ENCODE measurements around the gene ABCC9. TPM values are rescaled to one million over a fixed set of nuclear protein-coding genes. Genes with fewer than 3 reads are reported as not detected.

Gene ABCC9
- total RNA-seq, 1 donor from 2014 or later = 0.17 TPM

DNA sequence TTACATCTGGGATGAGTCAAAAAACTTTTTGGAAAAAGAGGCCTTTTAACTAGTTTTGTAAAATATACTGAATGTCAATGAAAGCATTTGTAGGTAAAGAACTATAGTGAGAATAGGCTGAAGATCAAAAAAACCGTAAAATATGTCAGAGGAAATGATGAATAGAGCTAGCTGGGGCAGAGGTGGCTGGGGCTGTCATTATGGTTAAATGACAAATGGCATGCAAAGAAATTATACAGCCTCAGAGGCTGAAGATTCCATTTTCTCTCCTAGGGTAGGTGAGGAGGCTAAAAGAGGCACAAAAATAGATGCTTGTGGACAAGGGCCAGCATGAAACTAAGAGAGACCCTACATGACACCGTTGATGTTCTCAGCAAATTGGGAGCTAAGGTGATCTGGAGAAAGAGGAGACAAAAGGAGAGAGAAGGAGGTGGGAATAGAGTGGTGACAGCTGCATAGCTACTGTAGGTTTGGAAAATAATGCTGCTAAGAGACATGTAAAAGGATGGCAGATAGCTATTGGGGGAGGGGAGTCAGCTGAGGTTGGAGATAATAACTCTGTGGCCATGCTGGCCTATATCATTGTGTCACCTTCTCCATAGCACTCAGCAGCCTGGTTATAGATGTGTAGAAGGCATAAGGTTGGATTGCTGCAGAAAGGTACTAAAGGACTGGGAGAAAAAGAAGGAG, 63.8 kb downstream of the ABCC9 start:
- TF ChIP-seq, protein P1, sequence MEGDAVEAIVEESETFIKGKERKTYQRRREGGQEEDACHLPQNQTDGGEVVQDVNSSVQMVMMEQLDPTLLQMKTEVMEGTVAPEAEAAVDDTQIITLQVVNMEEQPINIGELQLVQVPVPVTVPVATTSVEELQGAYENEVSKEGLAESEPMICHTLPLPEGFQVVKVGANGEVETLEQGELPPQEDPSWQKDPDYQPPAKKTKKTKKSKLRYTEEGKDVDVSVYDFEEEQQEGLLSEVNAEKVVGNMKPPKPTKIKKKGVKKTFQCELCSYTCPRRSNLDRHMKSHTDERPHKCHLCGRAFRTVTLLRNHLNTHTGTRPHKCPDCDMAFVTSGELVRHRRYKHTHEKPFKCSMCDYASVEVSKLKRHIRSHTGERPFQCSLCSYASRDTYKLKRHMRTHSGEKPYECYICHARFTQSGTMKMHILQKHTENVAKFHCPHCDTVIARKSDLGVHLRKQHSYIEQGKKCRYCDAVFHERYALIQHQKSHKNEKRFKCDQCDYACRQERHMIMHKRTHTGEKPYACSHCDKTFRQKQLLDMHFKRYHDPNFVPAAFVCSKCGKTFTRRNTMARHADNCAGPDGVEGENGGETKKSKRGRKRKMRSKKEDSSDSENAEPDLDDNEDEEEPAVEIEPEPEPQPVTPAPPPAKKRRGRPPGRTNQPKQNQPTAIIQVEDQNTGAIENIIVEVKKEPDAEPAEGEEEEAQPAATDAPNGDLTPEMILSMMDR (IDR thresholded peaks at IDR 0.05; ENCODE audit: insufficient read depth, low read length, poor library complexity, severe bottlenecking) = no peak

DNA sequence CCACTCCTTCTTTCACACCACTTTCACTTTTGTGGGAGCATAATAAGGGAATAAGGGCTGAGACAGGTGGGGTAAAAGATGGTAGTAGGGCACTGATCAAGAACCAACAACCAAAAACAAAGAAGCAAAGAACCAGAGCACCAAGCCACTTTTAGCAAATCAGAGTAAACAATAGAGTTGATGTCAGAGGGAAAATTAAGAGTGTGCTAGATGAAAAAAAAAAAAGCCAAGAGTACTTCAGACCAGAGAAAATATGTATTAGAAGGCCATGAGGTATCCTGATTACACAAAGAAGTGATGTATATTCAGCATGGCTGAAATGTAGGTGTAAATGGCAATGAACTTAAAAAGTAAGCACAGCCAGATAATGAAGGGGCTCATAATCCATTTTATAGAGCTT, 75.4 kb downstream of the ABCC9 start:
- Histone ChIP-seq H3K27me3 (ENCODE audit: control insufficient read depth, insufficient read depth, low read length) (no peaks in the 10 kb centered on the region), H3K4me3 (ENCODE audit: low read depth, low read length) (no peak overlapping the region), H3K36me3 (ENCODE audit: control insufficient read depth, insufficient read depth, low read length) (no peaks in the 10 kb centered on the region)
- no peak for DNase-seq (ENCODE audit: low read depth)
- TF ChIP-seq, protein P1 (IDR thresholded peaks at IDR 0.05; ENCODE audit: insufficient read depth, low read length, poor library complexity, severe bottlenecking) = no peak

More for the DNA sequence above, 63.8 kb downstream of the ABCC9 start:
- no peaks in the 10 kb centered on the region for H3K27me3 ChIP-seq (ENCODE audit: control insufficient read depth, insufficient read depth, low read length)
- no peaks in the 10 kb centered on the region for H3K36me3 ChIP-seq (ENCODE audit: control insufficient read depth, insufficient read depth, low read length)
- no peak for DNase-seq (ENCODE audit: low read depth)
- no peak overlapping the region for H3K4me3 ChIP-seq (ENCODE audit: low read depth, low read length)

DNA sequence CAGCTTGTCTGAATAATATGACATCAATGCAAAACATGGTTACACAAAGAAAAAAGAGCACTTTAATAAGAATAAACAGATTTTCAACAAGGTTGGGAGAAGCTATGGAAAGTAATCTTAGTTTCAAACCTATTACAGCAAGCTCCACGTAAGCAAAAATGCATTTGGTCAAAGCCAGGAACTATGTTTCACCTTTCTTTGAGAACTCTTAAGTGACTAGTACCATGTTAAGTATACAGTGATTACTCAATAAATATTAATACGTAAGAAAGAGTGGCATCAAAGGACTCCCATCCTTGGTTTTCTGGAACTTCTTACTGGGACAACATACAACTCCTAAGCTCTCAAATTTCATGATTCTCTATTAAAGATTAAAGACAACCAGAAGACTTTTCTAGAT, 80.7 kb downstream of the ABCC9 start:
- Histone ChIP-seq H3K4me3 (ENCODE audit: low read depth, low read length) (no peak overlapping the region), H3K27me3 (ENCODE audit: control insufficient read depth, insufficient read depth, low read length) (no peaks in the 10 kb centered on the region), H3K36me3 (ENCODE audit: control insufficient read depth, insufficient read depth, low read length) (no peaks in the 10 kb centered on the region)
- no peak for DNase-seq (ENCODE audit: low read depth)
- TF ChIP-seq, protein P1 (IDR thresholded peaks at IDR 0.05; ENCODE audit: insufficient read depth, low read length, poor library complexity, severe bottlenecking) = no peak

DNA sequence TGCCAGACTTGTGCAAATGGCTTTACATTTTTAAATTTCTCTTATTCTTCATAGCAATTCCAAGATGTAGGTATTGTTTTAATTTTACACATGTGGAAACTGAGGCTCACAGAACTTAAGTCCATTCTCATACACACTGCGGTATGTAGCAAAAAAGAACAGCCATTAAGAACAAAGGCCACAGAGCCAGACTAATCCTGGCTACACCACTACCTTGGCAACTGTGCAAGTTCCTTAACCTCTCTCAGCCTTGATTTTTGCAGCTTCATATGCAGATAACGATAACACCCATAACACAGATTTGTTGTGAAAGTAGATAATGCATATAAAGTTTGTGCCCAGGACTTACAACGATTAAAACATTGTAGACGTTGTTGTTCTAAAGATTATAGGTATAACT, 81.1 kb downstream of the ABCC9 start:
- no peak for DNase-seq (ENCODE audit: low read depth)
- Histone ChIP-seq H3K4me3 (ENCODE audit: low read depth, low read length) (no peak overlapping the region), H3K27me3 (ENCODE audit: control insufficient read depth, insufficient read depth, low read length) (no peaks in the 10 kb centered on the region), H3K36me3 (ENCODE audit: control insufficient read depth, insufficient read depth, low read length) (no peaks in the 10 kb centered on the region)
- TF ChIP-seq, protein P1 (IDR thresholded peaks at IDR 0.05; ENCODE audit: insufficient read depth, low read length, poor library complexity, severe bottlenecking) = no peak

DNA sequence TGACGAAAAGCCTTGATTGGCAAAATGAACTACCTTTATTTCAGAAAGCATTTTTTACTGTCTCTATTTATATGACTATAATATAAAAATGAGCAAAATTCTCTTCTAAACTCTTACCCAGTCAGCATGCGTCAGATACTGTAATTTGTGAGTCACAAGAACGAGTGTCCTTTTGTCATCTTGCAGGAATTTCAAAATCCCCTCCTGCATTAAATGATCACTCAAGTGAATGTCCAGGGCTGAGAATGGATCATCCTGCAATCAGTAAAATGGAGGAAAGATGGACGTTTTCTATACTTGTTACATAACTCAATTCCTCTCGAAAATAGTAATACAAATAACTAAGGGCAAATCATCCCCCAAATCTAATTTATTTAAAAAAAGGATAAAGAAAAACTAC, 89.0 kb downstream of the ABCC9 start:
- Histone ChIP-seq H3K27me3 (ENCODE audit: control insufficient read depth, insufficient read depth, low read length) (no peaks in the 10 kb centered on the region), H3K4me3 (ENCODE audit: low read depth, low read length) (no peak overlapping the region), H3K36me3 (ENCODE audit: control insufficient read depth, insufficient read depth, low read length) (no peaks in the 10 kb centered on the region)
- TF ChIP-seq, protein P1 (IDR thresholded peaks at IDR 0.05; ENCODE audit: insufficient read depth, low read length, poor library complexity, severe bottlenecking) = no peak
- no peak for DNase-seq (ENCODE audit: low read depth)

DNA sequence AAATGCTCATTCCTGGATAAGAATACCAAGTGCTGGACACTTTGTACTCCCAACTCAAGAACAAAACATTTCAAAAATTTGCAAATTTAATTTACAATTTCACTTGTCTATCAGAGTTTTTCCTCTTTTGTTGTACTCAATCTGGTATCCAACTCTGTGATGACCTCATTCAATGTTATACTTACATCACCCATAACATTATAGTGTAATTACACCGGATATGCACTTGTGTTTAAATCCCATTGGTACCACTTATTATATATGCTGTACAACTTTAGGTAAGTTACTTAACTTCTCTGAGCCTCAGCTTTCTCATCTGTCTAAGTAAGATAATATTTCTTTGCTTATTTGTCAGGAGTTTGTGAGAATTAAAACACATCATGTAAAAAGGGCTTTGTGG, 90.1 kb downstream of the ABCC9 start:
- Histone ChIP-seq H3K36me3 (ENCODE audit: control insufficient read depth, insufficient read depth, low read length) (no peaks in the 10 kb centered on the region), H3K4me3 (ENCODE audit: low read depth, low read length) (no peak overlapping the region), H3K27me3 (ENCODE audit: control insufficient read depth, insufficient read depth, low read length) (no peaks in the 10 kb centered on the region)
- TF ChIP-seq, protein P1 (IDR thresholded peaks at IDR 0.05; ENCODE audit: insufficient read depth, low read length, poor library complexity, severe bottlenecking) = no peak
- DNase-seq (ENCODE audit: low read depth) = no peak

Data from kidney epithelial cell (primary cell).